D341Med (cell line): Measurements from ENCODE around the gene NMNAT2.
"Not testable (repeated sequence)": the region's sequence is repeated elsewhere in the genome, so short reads cannot be mapped to it uniquely, and the experiment has no call there.

ENCODE experiments used
- DNase-seq: peaks from one replicate; pipeline ENCODE4 v3.0.0; 2012; ENCODE audit warnings: low spot score

NMNAT2 gene

GRCh38 chr1:183417772-183418491 lies at the start of gene NMNAT2:
Gene NMNAT2, minus strand, starts transcription at chr1:183418380. Its CDS starts 113 bp downstream, at chr1:183418267.
- DNase-seq, result peak; percentile 74

GRCh38 chr1:183467687-183468086 lies 49.5 kb upstream of the NMNAT2 start:
- no peak for DNase-seq

- no peak for DNase-seq
Observed at GRCh38 chr1:183466781-183467180, 48.6 kb upstream of the NMNAT2 start.

DNA sequence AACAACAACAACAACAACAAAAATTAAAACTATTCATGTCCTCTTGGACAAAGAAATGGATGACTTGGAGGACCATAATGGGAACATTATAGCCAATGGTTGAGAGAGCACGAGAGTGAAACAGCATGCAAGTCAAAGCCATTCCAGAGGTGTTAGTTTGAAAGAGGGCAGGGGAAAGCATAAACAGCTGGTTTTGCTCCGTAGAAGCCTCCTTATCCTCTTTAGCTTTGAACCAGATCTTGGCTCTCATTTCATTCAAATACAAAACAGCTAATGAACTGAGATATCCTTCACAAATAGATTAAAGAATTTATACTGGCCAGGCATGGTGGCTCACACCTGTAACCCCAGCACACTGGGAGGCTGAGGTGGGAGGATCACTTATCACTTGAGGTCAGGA lies 45.4 kb upstream of the NMNAT2 start:
- DNase-seq, result no peak

GRCh38 chr1:183461350-183461749 lies 43.2 kb upstream of the NMNAT2 start:
- DNase-seq, result no peak

GRCh38 chr1:183460596-183460995 lies 42.4 kb upstream of the NMNAT2 start:
- no peak for DNase-seq

GRCh38 chr1:183457449-183457848 lies 39.3 kb upstream of the NMNAT2 start:
- DNase-seq, result no peak

GRCh38 chr1:183456826-183457225 lies 38.6 kb upstream of the NMNAT2 start:
- DNase-seq, result no peak

GRCh38 chr1:183454377-183454776 lies 36.2 kb upstream of the NMNAT2 start:
- DNase-seq, result no peak

- DNase-seq, result no peak
Observed at GRCh38 chr1:183450093-183450492, 31.9 kb upstream of the NMNAT2 start.

DNA sequence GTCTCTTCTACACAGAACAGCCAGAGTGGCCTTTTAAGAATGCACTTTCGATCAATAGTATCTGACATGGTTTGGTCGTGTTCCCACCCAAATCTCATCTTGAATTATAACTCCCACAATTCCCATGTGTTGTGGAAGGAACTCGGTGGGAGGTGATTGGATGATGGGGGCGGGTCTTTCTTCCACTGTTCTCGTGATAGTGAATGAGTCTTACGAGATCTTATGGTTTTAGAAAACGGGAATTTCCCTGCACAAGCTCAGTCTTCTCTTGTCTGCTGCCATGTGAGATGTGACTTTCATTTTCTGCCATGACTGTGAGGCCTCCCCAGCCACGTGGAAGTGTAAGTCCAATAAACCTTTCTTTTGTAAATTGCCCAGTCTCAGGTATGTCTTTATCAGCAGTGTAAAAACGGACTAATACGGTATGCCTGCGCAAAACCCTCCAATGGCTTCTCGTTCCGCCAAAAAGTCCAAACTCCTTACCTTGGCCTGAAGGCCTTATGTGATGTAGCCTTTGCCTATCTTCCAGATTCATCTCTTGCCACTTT lies 31.1 kb upstream of the NMNAT2 start:
- DNase-seq, result no peak

GRCh38 chr1:183444243-183444642 lies 26.1 kb upstream of the NMNAT2 start:
- no peak for DNase-seq

DNA sequence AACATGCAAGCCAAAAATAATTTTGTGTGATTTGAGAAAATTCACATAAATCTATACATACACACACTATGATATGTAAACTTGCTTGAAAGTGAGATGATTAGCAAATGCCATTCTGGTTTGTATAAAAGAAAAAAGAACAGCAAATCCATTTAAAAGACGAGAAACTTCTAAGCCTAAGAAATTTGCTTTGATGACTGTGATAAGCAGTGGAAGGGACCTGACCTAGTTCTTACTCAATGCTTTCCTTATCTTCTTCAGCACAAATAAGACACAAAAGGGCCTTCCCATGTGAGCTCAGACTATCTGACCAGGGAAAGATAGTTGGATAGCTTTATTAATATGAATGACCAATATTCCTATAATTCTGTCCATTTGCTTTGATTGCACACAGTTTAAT lies 25.3 kb upstream of the NMNAT2 start:
- DNase-seq, result no peak

GRCh38 chr1:183443011-183443410 lies 24.8 kb upstream of the NMNAT2 start:
- no peak for DNase-seq

DNA sequence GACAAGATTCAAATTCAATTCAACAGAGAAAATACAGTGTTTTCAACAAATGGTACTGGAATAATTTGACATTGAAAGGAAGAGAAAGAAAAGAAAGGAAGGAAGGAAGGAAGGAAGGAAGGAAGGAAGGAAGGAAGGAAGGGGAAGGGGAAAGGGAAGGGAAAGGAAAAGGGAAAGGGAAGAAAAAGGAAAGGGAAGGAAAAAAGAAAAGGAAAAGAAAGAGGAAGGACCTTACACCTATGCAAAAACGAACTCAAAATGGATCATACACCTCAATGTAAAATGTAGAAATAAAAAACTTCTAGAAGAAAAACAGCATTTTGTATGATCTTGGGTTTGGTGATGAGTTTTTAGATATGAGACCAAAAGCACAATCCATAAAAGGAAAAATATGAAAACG lies 19.9 kb upstream of the NMNAT2 start:
- DNase-seq, result no peak

DNA sequence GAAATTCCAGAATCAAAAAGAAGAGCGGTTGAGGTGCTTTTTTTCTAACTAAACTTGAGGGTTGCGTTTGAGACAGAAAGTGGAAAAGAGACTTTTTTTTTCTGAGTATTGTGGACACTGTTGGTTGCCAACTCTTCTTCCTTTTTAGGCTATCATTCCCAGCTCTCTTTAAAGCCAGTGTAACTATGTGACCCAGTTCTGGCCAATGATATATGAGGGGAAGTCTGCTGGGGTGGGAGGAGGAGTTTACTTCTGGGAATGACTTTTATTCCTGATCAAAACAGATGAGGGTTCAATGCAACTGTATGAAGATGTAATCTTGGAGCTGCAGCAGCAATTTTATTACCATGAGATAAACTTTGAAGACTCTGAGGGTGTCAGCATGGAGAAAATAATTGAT lies 17.3 kb upstream of the NMNAT2 start:
- DNase-seq, result no peak

- no peak for DNase-seq
Observed at GRCh38 chr1:183433703-183434102, 15.5 kb upstream of the NMNAT2 start.

- DNase-seq, result no peak
Observed at GRCh38 chr1:183432548-183432875, 14.3 kb upstream of the NMNAT2 start.

DNA sequence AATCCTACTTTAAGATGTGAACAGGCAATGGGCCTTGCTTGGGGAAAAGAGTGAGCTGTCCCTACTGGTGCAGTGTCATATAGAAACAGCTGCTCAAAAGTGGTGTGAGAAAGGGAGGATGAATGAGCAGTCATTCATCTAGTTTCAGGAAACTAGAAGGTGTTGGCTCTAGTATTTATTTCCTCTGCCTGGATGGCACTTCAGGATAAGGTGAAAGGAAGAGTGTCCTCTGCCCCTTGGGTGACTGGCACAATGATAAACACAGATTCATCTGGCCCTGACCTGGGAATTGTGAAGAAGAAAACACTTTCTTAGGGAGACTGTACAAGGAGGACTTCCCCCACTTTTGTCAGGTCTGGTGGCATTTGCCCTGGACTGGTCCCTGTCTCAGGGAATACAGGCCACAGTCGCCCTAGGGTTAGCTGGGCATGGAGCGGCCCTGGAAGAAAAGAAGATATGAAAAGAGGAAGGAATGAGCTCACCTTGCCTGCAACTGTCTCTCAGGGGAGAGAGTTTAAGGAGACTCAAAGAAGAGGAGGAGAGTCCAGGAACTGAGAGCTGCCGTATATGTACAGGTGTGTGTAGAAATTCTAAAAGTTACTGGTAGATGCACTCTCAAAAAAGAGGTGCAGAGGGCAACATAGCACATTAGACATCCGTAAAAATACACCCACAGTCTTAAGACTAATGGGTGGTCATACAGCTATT lies 13.8 kb upstream of the NMNAT2 start:
- DNase-seq, result no peak

DNA sequence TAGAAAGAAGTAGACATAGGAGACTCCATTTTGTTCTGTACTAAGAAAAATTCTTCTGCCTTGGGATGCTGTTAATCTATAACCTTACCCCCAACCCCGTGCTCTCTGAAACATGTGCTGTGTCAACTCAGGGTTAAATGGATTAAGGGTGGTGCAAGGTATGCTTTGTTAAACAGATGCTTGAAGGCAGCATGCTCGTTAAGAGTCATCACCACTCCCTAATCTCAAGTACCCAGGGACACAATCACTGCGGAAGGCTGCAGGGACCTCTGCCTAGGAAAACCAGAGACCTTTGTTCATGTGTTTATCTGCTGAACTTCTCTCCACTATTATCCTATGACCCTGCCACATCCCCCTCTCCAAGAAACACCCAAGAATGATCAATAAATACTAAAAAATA lies 9.4 kb upstream of the NMNAT2 start:
- DNase-seq, result not testable (repeated sequence)

DNA sequence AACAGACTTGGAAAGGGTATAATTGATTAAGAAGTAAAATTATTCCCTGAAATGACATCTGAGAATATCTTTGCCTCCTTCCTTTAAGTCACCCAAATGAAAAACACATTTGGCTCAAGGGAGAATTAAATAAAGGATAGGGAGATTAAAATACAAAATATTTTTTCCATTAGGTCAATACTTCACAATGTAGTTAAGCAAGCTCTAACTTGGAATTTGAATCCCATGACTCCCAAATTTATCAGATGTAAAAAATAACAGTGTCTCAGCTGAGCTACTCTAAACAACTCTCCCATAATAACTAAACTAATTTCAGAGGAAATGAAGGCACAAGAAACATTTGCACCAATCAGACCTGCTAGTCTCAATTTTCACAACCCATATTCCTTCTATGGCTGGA lies 6.5 kb upstream of the NMNAT2 start:
- DNase-seq, result no peak

DNA sequence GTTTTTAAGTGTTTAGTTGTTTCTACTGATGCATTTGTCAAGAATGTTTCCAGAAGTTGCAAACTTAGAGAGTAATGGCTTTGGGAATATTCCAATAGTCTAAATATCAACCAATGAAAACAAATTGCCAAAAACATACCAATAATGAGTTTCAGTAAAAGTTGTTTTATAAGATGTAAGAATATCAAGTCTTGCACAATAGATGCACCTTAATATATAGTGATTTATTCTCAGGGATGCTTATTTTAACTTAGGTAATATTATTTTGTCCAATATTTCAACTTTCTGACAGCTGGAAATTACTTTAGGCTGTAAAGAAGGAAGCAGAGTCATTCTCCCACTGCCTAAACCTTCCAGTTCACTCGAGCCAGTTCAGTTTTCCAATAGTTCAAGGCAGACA lies 5.4 kb upstream of the NMNAT2 start:
- DNase-seq, result no peak

DNA sequence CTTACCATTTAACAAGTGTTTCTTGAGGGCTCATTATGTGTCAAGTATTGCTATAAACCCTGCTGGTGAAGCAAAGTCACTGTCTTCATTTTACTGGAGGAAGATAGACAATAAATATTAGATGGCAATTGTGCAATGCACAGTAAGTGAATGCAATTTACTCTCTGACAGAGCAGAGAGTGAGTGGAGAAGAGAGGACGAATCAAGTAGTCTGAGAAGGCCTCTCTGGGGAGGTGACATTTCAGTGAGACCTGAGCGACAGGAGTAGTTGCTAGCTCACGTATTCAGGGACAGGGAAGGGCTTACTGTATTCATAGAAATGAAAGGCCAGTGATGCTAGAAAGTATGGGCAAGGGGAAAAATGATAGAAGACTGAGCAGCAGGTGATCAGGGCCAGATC lies 1.2 kb upstream of the NMNAT2 start:
- no peak for DNase-seq

DNA sequence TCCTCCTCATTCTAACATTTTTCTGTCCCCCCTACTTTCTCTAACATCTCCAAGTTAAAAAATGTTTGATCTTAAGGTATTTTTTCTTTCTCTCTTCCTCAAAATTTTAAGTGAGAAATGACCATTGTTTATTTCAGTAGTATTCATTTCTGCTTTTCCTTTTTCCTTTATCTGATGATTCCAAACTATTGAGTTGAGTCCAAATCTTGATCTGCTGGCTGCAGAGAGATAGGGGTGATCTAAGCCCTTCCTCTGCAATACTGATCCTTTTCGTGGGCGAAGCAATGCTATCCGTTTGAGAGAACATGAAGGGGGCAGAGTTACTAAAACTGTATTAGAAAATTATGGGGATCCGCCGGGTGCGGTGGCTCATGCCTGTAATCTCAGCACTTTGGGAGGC lies 516 bp upstream of the NMNAT2 start:
- DNase-seq, result no peak
